Heart left ventricle (tissue), 16 donors: ENCODE results near the gene KLHL2. TPM values are rescaled to one million over a fixed set of nuclear protein-coding genes. Genes with fewer than 3 reads are reported as not detected.

Source experiments
- ATAC-seq, 4 donors: fragments of 200-7000 bp; cut with Tn5 transposase; one replicate each; pipeline ENCODE4 v1.9.1; 2020 to 2022; ENCODE audit warnings: moderate library complexity in 4 of 4, mild to moderate bottlenecking in 3 of 4, moderate number of reproducible peaks in 1 of 4
- DNase-seq, 5 donors: peaks; one replicate each; pipeline ENCODE4 v3.0.0-alpha.2; 2020
- H3K27ac ChIP-seq, 12 donors: fragments of 200-600 bp; sonication (generic) in 4 of 12; one replicate each; pipeline versions ENCODE4 v1.5.0 to v1.8.0; 2016 to 2022; ENCODE audit warnings: mild to moderate bottlenecking in 2 of 12
- H3K27me3 ChIP-seq, 9 donors: fragments of 200-600 bp; sonication (generic) in 2 of 9; one replicate each; pipeline versions ENCODE4 v1.5.1 to v1.8.0; 2016 to 2022; ENCODE audit warnings: mild to moderate bottlenecking in 3 of 9
- H3K36me3 ChIP-seq, 9 donors: fragments of 200-600 bp; sonication (generic) in 2 of 9; one replicate each; pipeline versions ENCODE4 v1.5.0 to v1.8.0; 2018 to 2022; ENCODE audit warnings: mild to moderate bottlenecking in 2 of 9
- H3K4me1 ChIP-seq, 12 donors: fragments of 200-600 bp; sonication (generic) in 4 of 12; one replicate each; pipeline versions ENCODE4 v1.5.0 to v1.8.0; 2016 to 2022; ENCODE audit warnings: mild to moderate bottlenecking in 3 of 12
- H3K4me3 ChIP-seq, 12 donors: fragments of 200-600 bp; sonication (generic) in 4 of 12; one replicate each; pipeline versions ENCODE4 v1.5.0 to v1.8.0; 2017 to 2022; ENCODE audit warnings: mild to moderate bottlenecking in 9 of 12, moderate library complexity in 4 of 12
- H3K9me3 ChIP-seq, 12 donors: fragments of 200-600 bp; sonication (generic) in 4 of 12; one replicate each; pipeline versions ENCODE4 v1.5.0 to v1.8.0; 2016 to 2022; ENCODE audit warnings: mild to moderate bottlenecking in 1 of 12
- POLR2A ChIP-seq, 2 donors: fragments of 450-650 bp; IDR thresholded peaks; one replicate each; pipeline ENCODE4 v1.6.1; 2017; ENCODE audit warnings: antibody characterized with exemption in 2 of 2, mild to moderate bottlenecking in 2 of 2, moderate library complexity in 2 of 2
- WGBS, 4 donors: extraction: QIAGEN DNeasy Blood & Tissue Kit in 2 of 4; methylation state at CpG; one replicate each; pipeline versions ENCODE4 v1.1.5 to v1.1.7; 2013 to 2018; 5-methylcytosine and 5-hydroxymethylcytosine counted together
- intact Hi-C, 10 donors: fragments of 100-400 bp; cut with DNase I; formaldehyde crosslinking; loops; one replicate each; pipeline versions ENCODE4 v1.11.1 to v1.14.2; 2022
- polyA plus RNA-seq, 2 donors: library from polyadenylated mRNA; stranded (reverse); fragments of 200-250 nt; gene quantifications; one replicate each; pipeline ENCODE4 v1.2.3, GENCODE V29; 2013
- total RNA-seq, 9 donors: library from RNA; depleted of rRNA in 2 of 9; stranded (reverse); fragments of >200 nt in 2 of 9; fragmentation: NEBNext Ultra II Directional in 3 of 9; extraction: Animal tissue kit (Norgen Biotek cat#: 25700) in 3 of 9; gene quantifications; one replicate each; pipeline versions ENCODE4 v1.1.0 to v1.2.4, GENCODE V29; 2016 to 2023
- TF ChIP-seq, protein P1 (sequence below), 12 donors: fragments of 200-600 bp; sonication (generic) in 4 of 12; IDR thresholded peaks; one replicate each; pipeline versions ENCODE4 v1.5.0 to v1.8.0; 2018 to 2022; ENCODE audit warnings: antibody characterized with exemption in 12 of 12, mild to moderate bottlenecking in 5 of 12
- donor health status: ischemic (EF 13 %, LVEDD 7.1; RV severe dilation, severe dysfunction).
- donor health status: healthy with polysubstance abuse.
- donor health status: DM: no; HTN: yes; CAD: no.
- donor health status: DM: no; HTN: no; CAD: no.
- donor health status: ischemic (EF 25% LVEDD 6.9; RV normal size, moderate dysfunction).
- donor health status: ischemic (EF 25% LVEDD 5.7; RV mildly dilated, moderate dysfunction).
- donor health status: healthy.
- donor health status: DM: yes; HTN: yes; CAD: no.
- donor health status: ischemic (EF 35%, LVEDD 5.7; RV mildly dilated, moderate dysfunction).
- donor health status: nonischemic (EF 11% LVEDD 7.7; RV severe dilation, severe dysfunction).
- donor health status: DM: yes; HTN: yes; CAD: no.
- donor health status: PGD.
- donor health status: ischemic (EF 29% LVEDD 5.4; RV normal size, mild dysfunction).
- donor health status: nonischemic (EF 23%, LVEDD 6.1; RV moderate dilation, normal function).

The KLHL2 gene
- total and polyA plus RNA-seq, 11 donors = 4.0 to 18.6 (median 10.8) TPM

GRCh38 chr4:165289423-165289785 lies 82.0 kb downstream of the KLHL2 start:
- intact Hi-C loops = no loop called here
- no peak for TF ChIP-seq POLR2A (IDR thresholded peaks at IDR 0.05)
- TF ChIP-seq, protein P1, sequence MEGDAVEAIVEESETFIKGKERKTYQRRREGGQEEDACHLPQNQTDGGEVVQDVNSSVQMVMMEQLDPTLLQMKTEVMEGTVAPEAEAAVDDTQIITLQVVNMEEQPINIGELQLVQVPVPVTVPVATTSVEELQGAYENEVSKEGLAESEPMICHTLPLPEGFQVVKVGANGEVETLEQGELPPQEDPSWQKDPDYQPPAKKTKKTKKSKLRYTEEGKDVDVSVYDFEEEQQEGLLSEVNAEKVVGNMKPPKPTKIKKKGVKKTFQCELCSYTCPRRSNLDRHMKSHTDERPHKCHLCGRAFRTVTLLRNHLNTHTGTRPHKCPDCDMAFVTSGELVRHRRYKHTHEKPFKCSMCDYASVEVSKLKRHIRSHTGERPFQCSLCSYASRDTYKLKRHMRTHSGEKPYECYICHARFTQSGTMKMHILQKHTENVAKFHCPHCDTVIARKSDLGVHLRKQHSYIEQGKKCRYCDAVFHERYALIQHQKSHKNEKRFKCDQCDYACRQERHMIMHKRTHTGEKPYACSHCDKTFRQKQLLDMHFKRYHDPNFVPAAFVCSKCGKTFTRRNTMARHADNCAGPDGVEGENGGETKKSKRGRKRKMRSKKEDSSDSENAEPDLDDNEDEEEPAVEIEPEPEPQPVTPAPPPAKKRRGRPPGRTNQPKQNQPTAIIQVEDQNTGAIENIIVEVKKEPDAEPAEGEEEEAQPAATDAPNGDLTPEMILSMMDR (IDR thresholded peaks at IDR 0.05) = no peak
- H3K9me3 ChIP-seq = no peaks in the 10 kb centered on the region
- no peak overlapping the region for H3K27ac ChIP-seq
- H3K36me3 ChIP-seq = no peaks in the 10 kb centered on the region
- no peaks in the 10 kb centered on the region for H3K27me3 ChIP-seq
- ATAC-seq (no peak), DNase-seq (no peak)
- H3K4me3 ChIP-seq = no peak overlapping the region
- H3K4me1 ChIP-seq = peaks cover 0 to 41% (median 0%) of the 10 kb centered on the region in 12 donors

GRCh38 chr4:165293061-165293460 lies 85.7 kb downstream of the KLHL2 start:
- Histone ChIP-seq H3K4me1 (peaks cover 0 to 36% (median 0%) of the 10 kb centered on the region in 12 donors), H3K27me3 (no peaks in the 10 kb centered on the region), H3K27ac (no peak overlapping the region), H3K9me3 (no peaks in the 10 kb centered on the region), H3K4me3 (no peak overlapping the region), H3K36me3 (peaks cover 0 to 13% (median 9%) of the 10 kb centered on the region in 9 donors)
- no peak for DNase-seq
- WGBS, 4 donors = 90 to 96% (median 94%) methylated on average over 6 of the region's 6 CpGs
- intact Hi-C loops = no loop called here
- ATAC-seq = no peak
- TF ChIP-seq, protein P1 (IDR thresholded peaks at IDR 0.05) = no peak
- no peak for TF ChIP-seq POLR2A (IDR thresholded peaks at IDR 0.05)

GRCh38 chr4:165293927-165294649 lies 86.7 kb downstream of the KLHL2 start:
- Histone ChIP-seq H3K4me3 (no peak overlapping the region), H3K27ac (peak overlapping the region in 1 of 12 donors; percentile 34), H3K27me3 (no peaks in the 10 kb centered on the region), H3K9me3 (no peaks in the 10 kb centered on the region), H3K36me3 (peaks cover 0 to 19% (median 11%) of the 10 kb centered on the region in 9 donors), H3K4me1 (peaks cover 0 to 28% (median 0%) of the 10 kb centered on the region in 12 donors)
- intact Hi-C loops = no loop called here
- TF ChIP-seq POLR2A (IDR thresholded peaks at IDR 0.05) = no peak
- TF ChIP-seq, protein P1 (IDR thresholded peaks at IDR 0.05) = no peak
- DNase-seq = no peak
- ATAC-seq = no peak
- 75 to 86% (median 85%) methylated on average over 2 of the region's 2 CpGs for WGBS, 4 donors

DNA sequence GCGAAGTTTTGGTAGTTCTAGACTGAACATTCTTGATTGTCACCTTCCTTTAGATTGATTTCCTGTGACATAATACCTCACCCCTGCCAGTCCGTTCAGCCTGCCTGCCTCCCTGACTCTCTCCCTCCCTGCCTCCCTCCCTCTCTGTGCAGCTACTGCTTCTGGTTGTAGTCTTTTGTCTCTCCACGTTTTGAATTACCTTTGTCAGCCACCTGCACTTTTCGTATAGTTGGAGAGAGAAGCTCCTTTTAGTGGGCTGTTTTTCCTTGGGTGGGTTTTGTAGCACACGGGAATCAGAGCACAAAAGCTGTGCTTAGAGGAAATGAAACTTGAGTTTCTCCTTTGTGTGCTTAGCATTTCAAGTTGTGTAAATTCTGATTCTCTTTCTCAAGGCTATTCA lies 87.5 kb downstream of the KLHL2 start:
- intact Hi-C loops = no loop called here
- Histone ChIP-seq H3K4me1 (peaks cover 0 to 30% (median 0%) of the 10 kb centered on the region in 12 donors), H3K36me3 (peaks cover 0 to 22% (median 11%) of the 10 kb centered on the region in 9 donors), H3K9me3 (no peaks in the 10 kb centered on the region), H3K4me3 (peak overlapping the region in 1 of 12 donors; percentile 18), H3K27ac (peak overlapping the region in 1 of 12 donors; percentile 34), H3K27me3 (no peaks in the 10 kb centered on the region)
- no peak for DNase-seq
- TF ChIP-seq POLR2A (IDR thresholded peaks at IDR 0.05) = no peak
- TF ChIP-seq, protein P1 (IDR thresholded peaks at IDR 0.05) = no peak
- no peak for ATAC-seq
- 58 to 65% (median 60%) methylated on average over 5 of the region's 5 CpGs for WGBS, 4 donors
